Stimulated activated CD8-positive, alpha-beta memory T cell treated with anti-CD3 and anti-CD28 coated beads, Interleukin-4, amount 100 ng/mL, for 48 hours (primary cell): ENCODE results near the gene INPP4B.
"Not testable (repeated sequence)": the region's sequence is repeated elsewhere in the genome, so short reads cannot be mapped to it uniquely, and the experiment has no call there.

ENCODE experiments used
- DNase-seq: peaks from one replicate; pipeline ENCODE4 v3.0.0-alpha.2; 2020

The INPP4B gene

DNA sequence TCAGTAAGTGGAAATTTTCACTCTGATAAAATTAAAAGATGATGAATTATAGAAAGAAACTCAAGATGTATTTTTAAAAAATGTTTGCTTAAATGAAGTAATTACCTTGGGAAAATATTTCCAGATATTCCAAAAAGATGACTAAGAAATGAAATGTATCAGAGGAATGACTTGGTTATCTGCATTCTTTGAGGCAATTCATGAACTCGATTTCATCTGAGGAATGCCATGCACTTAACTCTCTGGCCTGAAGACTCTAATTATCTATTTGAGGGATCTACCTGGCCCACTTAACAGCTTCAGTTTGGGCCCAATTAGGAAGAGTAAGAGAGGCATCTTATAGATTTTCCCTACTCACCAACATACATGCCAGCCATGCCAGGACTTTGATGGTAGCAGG, 182.3 kb downstream of the INPP4B start:
- DNase-seq, result no peak

DNA sequence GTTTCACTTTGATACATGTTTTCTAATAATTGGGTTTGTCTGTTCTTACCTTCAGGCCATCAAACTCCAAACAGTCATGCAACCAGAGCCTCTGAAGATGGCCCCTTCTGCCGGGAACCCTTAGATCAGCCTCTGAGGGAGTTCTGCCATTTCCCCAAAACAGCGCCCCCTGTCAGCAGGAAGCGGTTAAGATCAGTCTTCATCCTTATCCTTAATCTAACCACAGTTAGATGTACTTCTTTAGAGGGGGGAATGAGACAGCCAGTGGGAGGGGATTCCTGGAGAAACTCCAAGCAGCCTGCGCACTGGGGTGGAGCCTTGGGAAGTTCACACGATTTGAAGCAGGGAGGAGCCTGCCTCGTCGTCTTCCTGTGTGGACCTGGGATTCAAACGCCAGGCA, 185.4 kb downstream of the INPP4B start:
- no peak for DNase-seq

DNA sequence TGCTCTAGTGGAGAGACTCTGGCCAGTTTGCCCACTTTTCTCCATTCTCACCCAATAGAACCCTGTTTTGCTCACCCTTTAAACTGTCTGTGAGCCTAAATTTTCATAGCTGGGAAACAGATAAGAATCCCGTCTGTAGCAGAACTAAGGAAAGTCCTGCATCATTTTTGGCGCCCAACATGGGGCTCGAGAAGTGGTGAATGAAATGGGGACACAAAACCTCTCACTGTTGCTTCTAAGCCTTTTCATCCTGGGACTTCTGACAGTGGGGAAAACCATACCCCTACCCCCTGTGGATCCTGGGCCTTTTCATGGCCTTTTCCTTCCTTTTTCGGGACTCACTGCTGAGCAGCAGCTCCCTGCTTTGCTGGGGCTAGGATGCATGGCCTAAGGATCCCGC, 189.9 kb downstream of the INPP4B start:
- peak; percentile 38 for DNase-seq

- DNase-seq, result no peak
Observed at GRCh38 chr4:142648378-142648777, 197.7 kb downstream of the INPP4B start.

GRCh38 chr4:142645475-142646108, 200.5 kb downstream of the INPP4B start:
- DNase-seq, result no peak

DNA sequence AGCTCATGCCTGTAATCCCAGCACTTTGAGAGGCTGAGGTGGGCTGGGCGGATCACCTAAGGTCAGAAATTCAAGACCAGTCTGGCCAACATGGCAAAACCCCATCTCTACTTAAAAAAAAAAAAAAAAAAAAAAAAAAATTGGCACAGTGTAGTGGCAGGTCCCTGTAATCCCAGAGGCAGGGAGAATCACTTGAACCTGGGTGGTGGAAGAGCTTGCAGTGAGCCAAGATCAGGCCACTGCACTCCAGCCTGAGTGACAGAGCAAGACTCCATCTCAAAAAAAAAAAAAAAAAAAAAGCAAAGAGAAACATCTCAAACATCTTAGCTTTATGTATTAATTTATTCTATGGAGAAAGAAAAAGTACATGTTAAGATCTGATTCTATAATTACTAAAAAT, 201.5 kb downstream of the INPP4B start:
- not testable (repeated sequence) for DNase-seq

DNA sequence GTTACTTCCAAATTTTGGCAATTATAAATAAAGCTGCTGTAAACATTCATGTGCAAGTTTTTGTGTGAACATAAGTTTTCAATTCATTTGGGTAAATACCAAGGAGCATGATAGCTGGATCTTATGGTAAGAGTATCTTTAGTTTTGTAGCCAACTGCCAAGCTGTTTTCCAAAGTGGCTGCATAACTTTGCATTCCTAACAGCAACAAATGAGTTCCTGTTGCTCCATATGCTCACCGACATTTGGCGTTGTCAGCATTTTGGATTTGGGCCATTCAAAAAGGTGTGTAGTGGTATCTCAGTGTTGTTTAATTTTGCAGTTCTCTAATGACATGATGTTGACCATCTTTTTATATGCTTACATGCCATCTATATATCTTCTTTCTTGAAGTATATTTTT, 208.5 kb downstream of the INPP4B start:
- no peak for DNase-seq

DNA sequence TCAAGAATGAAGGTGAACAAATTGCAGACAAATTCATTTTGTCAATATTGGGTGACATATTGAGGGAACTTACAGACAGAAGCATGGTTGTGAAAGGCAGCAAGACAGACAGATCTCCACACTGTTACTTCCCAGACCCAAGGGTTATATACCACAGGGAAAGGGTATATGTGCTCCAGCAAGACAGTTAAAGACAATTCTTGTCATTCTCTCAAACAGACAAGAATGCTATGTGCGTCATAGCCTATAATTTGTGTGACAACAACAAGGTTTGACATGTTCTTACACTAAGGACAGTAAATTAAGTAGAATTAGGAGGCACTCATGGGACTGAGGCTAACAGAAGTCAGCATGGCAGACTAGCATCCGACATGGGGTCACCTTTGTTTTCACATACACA, 214.3 kb downstream of the INPP4B start:
- DNase-seq, result no peak

DNA sequence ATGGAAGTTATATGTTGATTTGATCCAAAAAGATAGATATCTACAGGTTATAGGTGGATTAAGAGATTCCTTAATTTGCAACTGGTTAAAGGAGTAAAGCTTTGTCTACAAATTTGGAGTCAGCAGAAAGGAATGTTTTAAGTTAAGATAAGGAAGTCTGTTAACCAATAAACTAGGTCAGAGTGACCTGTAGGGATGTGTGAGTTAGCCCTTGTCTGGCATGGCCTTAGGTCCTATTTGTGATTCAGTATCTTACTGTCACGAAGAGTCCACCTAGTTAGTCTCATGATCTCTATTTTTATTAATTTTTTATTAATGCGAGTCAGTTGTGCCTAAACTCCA, 230.8 kb downstream of the INPP4B start:
- no peak for DNase-seq

GRCh38 chr4:142614621-142615323, 231.3 kb downstream of the INPP4B start:
- no peak for DNase-seq

DNA sequence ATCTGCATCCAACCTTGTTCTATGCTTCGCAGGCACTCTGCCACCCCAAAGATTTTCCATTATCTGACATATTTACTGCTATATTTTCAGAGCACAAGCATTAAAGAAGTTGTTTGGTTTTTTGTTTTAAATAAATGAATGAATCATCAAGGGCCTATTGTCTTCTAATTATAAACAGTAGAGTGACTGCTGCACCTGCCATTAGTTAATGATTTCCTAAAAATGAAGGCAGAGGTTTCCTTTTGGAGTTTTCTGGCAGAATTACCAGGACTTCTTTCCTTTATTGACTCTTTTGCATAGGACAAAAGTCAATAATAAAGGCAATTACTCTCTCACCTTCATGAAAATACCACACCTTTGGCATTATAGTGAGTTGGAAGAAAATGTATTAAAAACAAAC, 238.1 kb downstream of the INPP4B start:
- DNase-seq, result no peak

- DNase-seq, result no peak
Observed at GRCh38 chr4:142600952-142601351, 245.1 kb downstream of the INPP4B start.

DNA sequence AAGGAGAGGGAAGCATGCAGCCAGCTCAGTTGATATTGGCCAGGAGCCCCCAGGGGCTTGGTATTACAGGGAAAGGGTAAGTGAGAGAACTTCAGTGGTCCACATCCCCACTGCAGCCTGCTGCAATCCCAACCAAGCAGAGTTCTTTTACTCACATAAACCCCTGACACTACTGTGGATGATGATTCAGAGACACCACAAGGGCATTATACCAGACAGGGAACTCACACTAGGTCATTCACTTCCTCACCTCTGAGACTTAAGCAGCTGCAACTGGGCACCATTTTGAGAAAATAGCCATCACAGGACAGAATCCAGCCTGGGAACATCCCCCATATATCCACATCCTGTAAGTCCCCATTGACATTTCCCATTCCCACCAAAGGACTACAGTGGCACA, 248.0 kb downstream of the INPP4B start:
- DNase-seq, result no peak

DNA sequence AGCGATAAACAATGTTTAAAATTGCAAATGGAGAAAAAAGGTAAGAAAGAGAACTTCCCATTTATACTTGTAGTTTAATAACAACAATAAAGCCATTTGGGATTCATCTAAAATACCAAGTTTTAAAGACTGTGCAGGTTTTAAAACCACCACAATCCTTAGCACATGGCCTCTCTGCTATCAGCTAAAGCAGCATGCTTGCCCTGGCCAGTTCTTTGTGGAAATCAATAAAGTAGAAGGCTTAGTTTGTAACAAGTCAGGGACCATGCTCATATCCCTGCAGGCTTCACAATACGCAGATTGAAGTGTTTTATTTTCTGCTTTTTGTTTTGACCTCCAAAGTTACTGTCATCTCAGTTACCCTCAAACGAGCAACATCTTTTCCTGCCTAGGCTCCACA, 249.5 kb downstream of the INPP4B start:
- no peak for DNase-seq

DNA sequence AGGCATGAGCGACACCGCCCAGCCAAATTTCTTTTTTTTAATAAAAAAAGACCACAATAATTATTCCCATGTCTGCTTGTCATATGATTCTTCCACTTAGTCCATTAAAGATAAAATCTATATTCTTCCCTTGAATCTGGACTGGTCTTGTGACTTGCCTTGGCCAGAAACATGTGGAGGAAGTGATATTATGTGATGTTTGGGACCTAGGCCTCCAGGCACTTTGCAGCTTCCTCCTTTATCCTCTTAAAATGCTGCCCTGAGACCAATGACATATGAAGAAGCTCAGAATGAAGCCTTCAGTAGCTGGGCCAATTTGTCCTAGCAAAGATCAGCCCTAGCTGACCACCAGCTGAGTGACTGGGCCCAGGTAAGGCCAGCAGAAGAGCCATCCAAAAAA, 250.0 kb downstream of the INPP4B start:
- DNase-seq, result no peak

GRCh38 chr4:142595222-142595871, 250.8 kb downstream of the INPP4B start:
- DNase-seq, result no peak

- no peak for DNase-seq
Observed at GRCh38 chr4:142585411-142585810, 260.7 kb downstream of the INPP4B start.

DNA sequence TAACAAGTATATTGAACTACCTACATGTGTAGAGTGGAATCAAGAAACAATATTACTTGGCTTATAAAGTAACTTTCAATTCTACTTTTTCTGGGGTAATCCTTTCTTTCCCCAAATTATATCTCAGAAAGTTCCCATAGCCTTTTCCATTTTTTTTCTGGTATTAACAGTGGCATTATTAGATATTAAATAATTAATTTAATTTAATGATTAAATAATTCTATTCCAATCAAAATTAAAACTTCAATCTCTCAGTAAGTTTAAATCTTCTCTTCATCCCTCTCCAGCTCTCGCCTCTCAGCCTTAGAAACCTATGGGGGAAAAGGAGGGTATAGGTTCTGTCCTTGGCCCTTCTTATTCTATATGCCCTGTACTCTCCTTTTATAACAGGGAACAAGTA, 262.4 kb downstream of the INPP4B start:
- DNase-seq, result no peak

GRCh38 chr4:142582340-142582739, 263.8 kb downstream of the INPP4B start:
- DNase-seq, result no peak

DNA sequence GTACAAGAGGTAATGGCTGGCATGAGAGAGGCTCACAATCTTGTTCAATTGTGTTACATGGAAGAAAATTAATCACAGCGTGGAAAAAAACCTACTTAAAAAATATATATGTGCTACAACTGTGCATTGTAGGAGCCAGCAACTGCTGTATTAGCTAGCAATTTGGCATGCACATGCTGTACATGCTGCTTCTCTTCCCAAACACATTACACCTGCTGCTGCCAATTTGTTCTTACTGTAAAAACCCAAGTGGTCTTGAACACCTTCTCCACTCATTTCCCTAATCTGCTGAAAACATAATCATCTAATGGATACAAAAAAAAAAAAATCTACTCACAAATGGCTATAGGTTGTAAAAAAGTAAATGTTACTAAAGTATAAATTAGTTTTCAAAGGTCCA, 264.2 kb downstream of the INPP4B start:
- no peak for DNase-seq

- DNase-seq, result no peak
Observed at GRCh38 chr4:142579443-142579842, 266.7 kb downstream of the INPP4B start.

- no peak for DNase-seq
Observed at GRCh38 chr4:142574306-142574705, 271.8 kb downstream of the INPP4B start.

DNA sequence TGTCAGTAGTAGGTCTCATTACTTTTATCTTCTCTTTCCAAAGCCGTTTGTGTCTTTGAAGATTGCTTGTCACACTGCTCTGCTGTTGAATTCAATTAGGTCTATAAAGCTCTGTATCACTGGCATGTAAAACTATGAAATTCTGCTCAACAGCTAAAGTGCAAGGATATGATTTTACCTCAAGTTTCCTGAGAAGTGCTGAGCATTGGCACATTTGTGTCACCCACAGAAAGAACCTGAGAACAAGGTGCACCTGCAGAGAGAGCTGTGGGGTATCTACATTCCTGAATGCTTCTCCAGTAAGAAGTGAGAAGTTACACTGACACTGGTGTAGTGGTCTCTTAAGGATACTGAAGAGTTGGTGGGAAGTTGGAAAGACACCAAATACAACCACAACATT, 274.0 kb downstream of the INPP4B start:
- DNase-seq, result no peak

- no peak for DNase-seq
Observed at GRCh38 chr4:142567620-142568451, 278.3 kb downstream of the INPP4B start.
